Stimulated activated CD4-positive, alpha-beta T cell treated with anti-CD3 and anti-CD28 coated beads, Interleukin-2, amount 100 ng/mL, for 4 hours (primary cell): ENCODE data around the gene ARPC2.

Experiments
- DNase-seq: peaks from one replicate; pipeline ENCODE4 v3.0.0-alpha.2; 2020; ENCODE audit warnings: low read depth

ARPC2 gene

DNA sequence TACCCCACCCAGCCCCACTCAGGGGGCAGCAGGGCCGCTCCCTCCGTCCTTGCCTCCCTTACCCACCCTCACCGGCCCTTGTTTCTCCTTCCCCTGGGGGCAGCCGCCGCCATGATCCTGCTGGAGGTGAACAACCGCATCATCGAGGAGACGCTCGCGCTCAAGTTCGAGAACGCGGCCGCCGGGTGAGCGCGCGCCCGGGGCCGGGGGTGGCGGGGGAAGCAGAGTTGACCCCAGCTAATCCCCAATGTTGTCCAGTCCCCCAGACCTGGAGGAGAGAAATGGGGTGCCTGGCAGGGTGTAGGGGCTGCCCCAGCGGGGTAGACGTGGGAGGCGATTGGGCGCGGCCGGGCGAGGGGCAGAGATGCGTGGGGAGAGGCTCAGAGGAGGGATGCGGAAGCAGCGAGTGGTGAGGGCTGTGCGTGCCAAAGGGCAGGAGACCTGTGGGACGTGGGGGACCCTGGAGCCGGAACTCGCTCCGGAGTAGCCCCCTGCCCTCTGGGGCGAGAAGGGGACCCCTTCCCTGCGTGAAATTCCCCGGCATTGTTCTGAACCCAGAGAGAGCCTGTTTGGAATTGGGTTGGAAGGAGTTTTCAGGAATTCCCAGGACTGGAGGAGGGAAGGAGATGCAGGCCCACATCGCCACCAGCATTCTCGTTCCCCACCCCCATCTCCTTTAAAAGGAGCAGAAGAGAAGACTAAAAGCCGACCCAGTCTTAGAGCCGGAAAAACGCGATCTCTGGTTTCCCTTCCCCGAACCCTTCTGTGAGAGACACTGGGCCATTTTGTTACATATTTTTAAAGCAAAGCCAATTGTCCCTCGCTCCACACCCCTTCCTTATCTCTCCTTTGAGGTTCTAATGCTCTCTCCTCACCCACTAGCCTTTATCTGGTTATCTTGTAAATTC lies 625 bp downstream of the ARPC2 start:
- peak; percentile 71 for DNase-seq

DNA sequence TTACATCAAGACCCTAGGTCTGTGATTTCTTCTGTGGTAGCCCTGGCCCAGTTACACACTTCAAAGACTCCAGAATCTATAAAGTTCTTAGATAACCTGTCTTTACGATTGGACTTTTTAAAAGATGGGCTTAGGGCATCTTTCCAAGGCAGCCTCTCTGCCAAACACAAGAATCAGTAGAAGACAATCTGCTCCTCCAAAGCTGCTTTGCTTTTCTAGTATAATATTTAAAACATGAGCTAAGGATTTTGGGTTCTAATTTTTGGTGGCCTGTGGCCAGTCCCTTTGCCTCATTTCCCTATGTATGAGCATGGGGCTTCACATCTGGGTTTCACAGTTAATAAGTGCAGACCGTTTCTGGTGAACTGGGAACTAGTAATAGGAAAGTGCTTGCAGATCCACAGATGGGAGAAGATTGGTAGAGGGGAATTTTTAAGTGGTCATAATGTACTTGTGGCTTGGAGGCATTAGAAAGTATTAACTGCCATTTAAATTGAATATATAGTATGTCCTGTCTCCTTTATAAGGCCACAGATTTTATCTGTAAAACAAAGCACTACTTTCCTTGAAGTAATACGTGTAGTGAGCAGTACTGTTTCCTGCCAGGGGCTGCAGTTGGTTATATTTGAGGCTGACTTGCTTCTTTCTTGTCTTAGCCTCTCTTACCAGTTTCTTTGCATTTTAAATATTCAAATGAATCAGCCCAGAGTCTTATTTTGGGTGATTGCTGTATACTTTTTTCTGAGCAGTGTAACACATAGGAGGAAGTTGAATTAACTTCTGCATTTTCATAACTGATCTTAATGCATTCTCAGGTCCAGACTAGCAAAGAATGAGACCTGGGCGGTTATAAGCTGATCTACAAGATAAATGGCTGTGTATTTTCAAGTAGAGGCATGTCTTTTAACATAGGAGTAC lies 1.5 kb downstream of the ARPC2 start:
- no peak for DNase-seq

DNA sequence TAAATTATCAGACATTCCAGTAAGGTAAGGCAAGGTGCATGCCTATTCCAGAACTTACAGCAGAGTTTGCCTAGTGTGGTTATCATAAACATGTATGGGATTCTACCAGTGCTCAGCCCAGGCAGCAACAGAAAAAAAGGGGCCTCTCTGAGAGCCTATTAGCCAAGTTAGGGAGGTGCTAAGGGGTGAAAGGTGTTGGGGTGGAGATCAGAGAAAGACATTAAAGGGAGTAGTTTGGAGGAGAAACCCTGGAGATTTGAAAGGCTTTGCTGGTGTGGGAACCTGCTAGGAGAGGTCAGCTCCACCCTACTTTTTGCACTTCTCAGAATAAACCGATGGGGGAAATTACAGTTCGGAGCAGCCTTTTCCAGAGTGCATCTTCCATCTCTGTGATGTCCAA lies 2.9 kb downstream of the ARPC2 start:
- DNase-seq, result no peak

DNA sequence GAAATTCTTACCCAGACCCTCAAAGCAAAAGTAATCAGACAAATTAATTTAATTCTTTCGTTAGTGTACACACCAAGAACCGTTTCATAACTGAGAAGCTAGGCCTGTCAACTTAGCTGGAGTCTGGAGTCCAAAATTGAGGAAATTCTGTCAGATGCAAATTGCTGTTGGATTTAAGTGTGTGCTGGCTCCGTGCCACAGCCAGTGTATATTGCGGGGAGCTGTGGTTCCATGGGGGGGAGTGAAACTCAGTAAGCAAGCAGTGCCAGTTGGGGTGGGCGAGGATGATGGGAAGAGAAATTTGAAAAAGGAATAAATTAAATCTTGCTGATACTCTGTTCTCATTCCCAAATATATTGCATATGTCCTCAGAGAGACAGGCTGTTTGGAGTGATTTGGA lies 4.0 kb downstream of the ARPC2 start:
- no peak for DNase-seq

DNA sequence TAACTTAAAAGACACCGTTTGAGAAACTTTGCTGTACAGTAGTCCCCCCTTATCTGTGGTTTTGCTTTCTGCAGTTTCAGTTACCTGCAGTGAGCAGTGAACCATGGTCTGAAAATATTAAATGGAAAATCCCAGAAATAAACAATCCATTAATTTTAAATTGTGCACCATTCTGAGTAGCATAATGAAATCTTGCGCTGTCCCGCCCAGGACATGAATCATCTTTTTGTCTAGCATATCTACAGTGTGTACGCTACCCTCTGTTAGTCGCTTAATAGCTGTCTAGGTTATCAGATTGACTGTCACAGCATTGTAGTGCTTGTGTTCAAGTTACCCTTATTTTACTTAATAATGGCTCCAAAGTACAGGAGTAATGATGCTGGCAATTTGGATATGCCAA lies 6.1 kb downstream of the ARPC2 start:
- no peak for DNase-seq

DNA sequence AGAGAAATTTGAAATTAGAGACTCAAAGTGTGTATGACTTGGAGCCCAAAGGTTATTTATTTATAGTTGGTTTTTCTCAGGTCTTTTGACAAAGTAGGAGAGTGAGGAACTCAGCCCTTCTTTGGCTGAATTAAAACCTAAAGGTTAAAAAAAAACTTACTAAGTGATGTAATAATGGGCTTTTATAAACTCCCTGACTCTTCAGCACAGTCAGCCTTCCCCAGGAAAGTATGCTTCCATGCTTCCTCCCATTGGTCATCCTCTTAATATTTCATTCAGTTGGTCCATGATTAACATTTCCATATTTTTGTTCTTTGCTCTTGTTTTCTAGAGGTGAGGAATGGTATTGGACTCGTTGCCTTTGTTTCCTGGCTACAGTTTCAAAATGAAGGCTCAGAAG lies 7.2 kb downstream of the ARPC2 start:
- no peak for DNase-seq

DNA sequence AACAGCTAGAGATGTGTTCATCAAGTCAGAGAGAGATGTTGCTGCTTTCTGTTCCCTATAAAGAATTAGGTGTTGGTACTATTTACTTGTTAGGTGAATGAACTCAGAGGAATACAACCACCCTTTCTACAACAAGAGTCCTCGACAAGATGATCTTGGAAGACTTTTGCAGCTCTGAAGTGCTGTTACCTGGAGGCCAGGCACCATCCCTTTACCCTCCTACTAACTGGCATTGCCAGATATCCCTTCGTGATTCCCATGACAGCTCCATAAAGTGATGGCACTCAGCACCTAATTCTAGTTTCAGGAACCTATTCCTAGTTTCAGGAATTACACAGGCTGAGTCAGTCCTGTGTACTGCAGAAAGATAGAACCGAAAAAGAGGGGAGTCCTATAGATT lies 9.9 kb downstream of the ARPC2 start:
- no peak for DNase-seq

DNA sequence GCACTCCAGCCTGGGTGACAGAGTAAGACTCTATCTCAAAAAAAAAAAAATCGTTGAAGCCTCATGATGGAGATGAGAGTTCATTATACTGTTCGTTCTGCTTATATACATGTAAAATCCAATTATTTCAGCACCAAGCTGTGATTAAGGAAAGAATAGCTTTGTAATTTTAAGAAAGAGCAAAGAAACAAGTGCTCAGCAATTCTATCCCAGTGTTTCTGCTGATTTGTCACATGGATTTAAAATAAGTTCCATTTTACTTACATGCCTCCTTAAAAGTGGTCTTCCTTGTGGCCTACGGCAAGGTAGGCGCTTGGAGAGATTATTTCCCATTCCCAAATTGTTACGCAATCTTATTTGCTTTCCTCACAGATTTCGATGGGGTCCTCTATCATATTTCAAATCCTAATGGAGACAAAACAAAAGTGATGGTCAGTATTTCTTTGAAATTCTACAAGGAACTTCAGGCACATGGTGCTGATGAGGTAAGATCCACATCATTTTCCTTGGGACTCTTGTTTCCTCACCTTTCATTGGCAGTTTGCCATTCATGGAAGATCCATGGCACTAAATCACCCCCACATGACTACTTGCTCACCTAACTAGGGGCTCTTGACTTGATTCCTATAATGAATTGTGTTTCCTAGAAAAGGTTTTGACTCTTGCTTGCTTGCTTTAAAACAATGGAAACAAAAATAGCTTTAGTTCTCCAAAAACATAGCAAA lies 11.5 kb downstream of the ARPC2 start:
- DNase-seq, result no peak

DNA sequence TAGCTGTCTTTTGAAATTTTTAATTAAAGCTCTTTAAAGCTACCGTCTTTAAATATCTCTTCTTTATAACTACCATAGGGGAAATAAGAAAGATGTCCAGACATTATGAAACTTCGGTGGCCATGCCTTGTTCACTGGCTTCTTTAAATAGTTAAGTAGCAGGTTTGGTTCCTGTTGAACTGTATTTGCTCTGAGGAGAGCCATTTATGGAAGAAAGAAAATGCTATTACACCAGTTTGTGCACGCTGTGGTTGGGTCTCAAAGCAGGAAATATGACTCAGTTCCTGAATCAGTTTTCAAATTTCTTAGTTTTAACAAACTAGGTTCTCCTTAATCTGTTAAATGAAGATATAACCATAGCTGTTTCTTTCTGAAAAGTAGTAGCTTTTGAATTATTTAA lies 12.2 kb downstream of the ARPC2 start:
- DNase-seq, result no peak

DNA sequence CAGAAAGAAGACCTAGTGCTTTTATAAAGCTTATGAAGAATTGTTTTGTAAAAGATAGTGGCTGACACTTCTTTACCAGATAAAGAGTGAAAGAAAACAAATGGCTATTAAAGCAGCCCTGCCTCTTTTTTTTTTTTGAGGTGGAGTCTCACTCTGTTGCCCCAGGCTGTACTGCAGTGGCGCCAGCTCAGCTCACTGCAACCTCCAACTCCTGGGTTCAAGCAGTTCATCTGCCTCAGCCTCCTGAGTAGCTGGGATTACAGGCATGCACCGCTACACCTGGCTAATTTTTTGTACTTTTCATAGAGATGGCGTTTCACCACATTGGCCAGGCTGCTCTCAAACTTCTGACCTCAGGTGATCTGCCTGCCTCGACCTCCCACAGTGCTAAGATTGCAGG lies 12.9 kb downstream of the ARPC2 start:
- DNase-seq, result no peak

DNA sequence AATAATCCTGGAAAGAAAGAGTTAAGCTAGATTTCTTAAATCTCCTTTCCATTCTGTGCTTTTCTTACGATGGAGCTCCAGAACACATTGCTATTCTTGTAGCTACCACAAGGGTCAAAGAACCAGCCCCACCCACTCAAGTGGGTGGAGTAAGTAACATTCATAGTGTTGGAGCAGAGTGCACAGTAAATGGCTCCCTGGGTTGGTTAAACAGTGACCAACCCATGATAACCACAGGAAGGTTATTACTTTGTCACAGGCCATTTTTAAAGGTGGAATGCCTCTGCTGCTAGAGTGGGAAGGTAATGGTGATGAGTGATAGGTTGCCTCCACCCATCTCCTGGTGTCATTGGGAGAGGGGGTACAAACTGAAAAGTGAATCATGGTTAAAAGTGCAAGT lies 13.9 kb downstream of the ARPC2 start:
- DNase-seq, result no peak

DNA sequence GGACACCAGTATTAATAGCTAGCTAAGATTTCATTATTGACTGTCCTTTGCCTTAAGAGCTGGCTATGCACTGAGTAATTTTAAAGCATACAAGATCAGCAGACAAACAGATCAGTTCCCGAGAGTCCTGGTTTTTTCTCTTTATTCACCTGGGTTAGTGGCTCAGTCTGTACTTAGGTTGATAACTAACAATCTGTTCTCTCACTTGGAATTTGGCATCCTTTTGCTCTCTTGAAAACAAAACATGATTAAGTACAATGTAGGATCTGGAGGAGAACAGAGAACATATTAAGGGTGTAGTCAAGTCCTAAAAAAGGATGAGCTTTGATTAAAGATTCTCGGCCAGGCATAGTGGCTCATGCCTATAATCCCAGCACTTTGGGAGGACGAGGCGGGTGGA lies 16.6 kb downstream of the ARPC2 start:
- DNase-seq, result no peak

DNA sequence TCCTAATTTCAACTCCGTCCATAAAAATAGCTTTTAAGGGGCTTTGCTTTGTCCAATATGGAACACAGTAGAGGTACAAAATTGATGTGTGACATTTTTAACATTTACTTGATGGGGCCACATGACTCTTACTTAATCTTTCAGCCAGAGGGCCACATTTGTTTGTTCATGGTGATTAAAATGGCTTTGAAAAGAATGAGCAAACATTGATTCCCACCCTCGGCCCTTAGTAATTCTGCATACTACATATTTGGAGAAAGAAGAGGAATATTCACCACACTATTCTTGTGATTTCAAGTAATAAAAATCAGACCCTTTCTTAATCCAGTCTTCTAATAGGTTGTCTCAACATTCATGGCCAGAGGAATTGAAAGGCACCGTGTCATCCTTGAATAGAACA lies 17.5 kb downstream of the ARPC2 start:
- no peak for DNase-seq

DNA sequence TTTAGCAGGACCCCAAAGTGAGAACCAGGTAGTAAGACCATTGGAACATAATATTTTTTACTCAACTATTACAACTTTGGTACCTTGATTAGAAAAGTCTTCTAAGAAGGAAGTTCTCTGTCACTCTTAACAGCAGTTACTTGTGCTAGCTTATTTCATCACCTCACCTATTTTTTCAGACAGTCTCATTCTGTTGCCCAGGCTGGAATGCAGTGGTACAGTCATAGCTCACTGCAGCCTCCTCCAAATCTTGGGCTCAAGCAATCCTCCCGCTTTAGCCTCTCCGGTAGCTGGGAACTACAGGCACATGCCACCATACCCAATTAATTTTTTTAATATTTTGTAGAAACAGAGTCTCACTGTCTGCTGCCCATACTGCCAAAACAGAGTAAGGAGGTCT lies 18.0 kb downstream of the ARPC2 start:
- DNase-seq, result no peak

DNA sequence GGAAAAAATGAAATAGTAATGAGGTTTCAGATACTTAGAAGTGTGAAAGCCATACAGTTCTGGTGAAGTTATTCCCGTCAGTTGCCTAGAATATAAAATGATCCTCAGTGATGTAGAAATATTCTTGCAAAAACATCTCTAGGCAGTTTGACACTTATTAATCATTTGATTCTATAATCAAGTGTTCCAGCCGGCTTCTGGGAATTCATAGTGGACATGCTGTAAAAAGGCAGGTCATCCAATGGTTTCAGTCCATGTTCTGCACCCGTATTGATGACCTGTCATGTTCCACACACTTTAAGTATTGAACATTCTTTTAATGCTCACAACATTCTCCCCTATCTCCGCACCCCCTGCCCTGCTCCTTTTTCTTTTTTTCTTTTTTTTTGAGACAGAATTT lies 19.8 kb downstream of the ARPC2 start:
- no peak for DNase-seq

DNA sequence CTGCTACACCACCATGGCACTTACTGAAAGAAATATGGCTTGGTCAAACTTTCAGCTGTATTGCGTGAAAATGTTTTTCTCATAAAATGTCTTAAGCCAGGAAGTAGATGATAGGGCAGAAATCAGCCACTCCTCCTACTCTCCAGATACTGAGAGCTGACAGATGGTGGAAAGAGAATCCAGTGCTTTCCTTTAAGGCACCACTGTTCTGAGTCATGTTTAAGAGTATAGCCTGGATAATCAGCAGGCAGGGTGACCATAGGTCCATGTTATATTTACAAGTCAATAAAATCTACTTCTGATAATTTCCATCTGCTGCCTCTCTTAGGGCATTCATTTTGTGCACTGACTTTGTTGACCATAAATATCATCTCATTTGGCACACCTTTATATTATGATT lies 21.9 kb downstream of the ARPC2 start:
- DNase-seq, result no peak

DNA sequence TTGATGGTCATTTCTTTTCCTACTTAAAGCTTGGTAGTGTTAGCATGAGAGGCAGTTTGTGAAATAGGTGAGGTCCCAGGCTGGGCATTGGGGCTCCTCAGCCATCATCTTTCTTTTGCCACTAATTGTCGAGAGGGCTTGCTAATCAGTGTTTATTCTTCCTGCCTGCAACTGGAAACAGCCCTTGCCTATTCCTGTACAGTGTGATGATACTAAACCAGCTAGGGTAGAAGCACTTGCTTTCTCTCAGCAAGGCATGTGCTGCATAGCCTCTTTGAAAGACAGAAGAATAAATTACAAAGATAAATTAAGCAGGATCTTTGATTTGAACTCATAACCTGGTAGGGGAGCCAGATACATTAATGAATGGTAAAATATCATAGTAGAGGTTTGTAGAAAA lies 27.2 kb downstream of the ARPC2 start:
- DNase-seq, result no peak

DNA sequence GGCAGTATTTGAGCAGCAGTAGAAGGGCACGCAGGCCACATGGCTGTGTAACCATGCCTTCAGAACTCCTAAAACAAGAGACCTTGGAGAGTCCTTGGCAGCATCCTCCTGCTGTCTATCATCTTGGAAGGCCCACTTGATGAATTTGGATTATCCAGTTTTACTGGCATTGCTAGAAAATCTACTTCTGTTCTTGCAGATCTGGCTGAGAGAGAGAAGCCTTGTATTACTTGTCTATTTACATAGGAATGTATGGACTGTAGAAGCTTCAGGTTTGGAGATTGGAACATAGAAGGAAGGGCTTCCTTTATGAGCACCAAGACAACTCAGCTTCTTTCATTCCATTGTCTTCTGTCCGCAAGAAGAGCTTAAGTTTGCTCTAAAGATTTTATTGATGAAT lies 27.7 kb downstream of the ARPC2 start:
- no peak for DNase-seq

DNA sequence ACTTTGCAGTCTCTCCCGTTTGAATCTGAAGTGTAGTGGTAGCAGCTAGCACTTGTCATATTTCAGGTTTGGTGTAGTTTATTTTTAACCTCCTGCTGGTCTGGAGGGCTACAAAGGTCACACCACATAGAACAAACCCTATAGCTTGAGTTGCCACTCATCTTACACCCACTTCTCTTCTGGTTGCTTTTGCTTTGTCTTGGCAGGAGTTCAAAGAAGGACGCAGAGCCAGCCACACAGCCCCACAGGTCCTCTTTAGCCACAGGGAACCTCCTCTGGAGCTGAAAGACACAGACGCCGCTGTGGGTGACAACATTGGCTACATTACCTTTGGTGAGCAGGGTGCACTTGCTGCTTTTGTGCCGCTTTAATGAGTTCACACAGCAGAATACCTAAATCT lies 28.2 kb downstream of the ARPC2 start:
- no peak for DNase-seq

DNA sequence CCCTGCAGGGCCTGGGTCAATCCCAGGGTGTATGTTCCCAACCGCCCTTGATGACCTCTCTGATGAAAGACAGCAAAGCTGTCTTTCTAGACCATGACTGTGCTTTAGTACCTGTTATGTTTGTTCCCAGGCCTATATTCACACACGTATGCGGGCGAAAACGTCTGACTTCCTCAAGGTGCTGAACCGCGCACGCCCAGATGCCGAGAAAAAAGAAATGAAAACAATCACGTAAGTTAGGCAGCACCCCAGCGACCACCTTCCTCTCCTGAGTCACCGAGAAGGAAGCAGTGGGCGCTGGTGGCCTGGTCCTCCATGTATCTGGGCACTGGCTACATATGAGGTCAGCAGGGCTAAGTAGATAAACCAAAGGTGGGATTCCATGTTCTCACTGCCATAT lies 32.7 kb downstream of the ARPC2 start:
- DNase-seq, result no peak

DNA sequence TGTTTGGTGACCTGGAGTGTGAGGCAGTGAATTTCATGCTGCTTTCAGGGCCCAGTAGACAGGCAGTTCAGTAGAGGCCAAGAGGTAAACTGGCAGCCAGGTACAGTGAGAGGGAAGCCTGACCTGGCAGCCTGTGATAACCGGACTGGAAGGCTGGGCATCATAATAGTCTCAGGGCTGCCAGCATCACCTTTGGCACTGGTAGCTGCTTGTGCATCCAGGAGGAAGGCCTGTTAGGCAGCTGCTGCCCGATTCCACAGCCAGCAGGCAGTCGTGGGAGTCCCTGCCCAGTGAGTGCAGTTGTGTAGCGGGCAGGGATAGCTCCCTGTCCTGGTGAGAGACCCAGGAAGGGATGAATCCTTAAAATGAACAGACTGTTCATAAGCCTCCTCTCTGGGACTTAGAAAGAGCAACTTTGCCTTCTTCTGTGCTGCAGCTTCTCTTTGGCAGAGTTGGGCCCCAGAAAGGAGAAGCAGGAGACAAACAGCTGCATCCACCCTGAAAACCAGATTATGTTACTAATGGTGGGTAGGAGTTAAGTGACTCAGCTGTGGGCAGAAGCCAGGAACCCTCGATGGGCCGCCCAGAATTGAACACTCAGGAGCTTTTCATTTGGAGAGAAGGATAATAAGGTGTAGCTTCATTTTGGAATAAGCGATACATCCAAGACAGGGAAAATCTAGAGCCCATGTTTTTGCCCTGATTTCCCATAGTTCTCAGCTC lies 35.7 kb downstream of the ARPC2 start:
- no peak for DNase-seq

DNA sequence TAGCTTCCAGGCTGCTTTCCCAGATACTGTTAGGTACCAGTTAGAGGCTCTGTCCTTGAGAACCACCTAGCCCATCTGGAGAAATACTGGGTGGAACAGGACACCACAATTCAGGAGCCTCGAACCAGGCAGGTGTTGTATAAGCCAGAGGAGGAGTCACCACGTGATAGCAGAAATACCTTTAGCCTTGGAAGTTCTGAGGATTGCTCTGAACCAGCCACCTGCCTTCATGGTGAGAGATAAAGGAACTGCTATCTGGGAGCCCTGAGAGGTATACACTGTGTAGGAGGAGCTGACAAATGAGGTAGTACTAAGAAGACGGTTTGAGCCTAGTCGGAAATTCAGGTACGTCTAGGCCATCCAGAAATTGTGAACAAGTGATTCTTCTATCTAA lies 36.2 kb downstream of the ARPC2 start:
- no peak for DNase-seq
